Ecto neural progenitor cell (in vitro differentiated cells): Measurements from ENCODE around the gene CTRL.
A peak's percentile ranks its signal among the peaks of the same experiment; 100 is the strongest.
"Not testable (repeated sequence)": the region's sequence is repeated elsewhere in the genome, so short reads cannot be mapped to it uniquely, and the experiment has no call there.

ENCODE experiments used
- DNase-seq: peaks from one replicate; pipeline ENCODE4 v3.0.0-alpha.2; 2018; ENCODE audit warnings: low spot score

Gene CTRL

GRCh38 chr16:67923414-67924116, 8.1 kb downstream of the CTRL start:
- DNase-seq: no peak

- DNase-seq: no peak
Measured at GRCh38 chr16:67922740-67923139, 8.9 kb downstream of the CTRL start.

GRCh38 chr16:67922221-67922620, 9.4 kb downstream of the CTRL start:
- no peak for DNase-seq

GRCh38 chr16:67919622-67920221, 11.9 kb downstream of the CTRL start:
- DNase-seq: no peak

GRCh38 chr16:67917852-67918236, 13.8 kb downstream of the CTRL start:
- DNase-seq: no peak

- DNase-seq: no peak
Measured at GRCh38 chr16:67917140-67917851, 14.4 kb downstream of the CTRL start.

GRCh38 chr16:67915831-67916723, 15.6 kb downstream of the CTRL start:
- no peak for DNase-seq

GRCh38 chr16:67915496-67915769, 16.2 kb downstream of the CTRL start:
- DNase-seq: not testable (repeated sequence)

GRCh38 chr16:67914758-67915495, 16.7 kb downstream of the CTRL start:
- DNase-seq: no peak

GRCh38 chr16:67910158-67910557, 21.5 kb downstream of the CTRL start:
- DNase-seq: no peak

- DNase-seq: no peak
Measured at GRCh38 chr16:67909056-67909742, 22.5 kb downstream of the CTRL start.

GRCh38 chr16:67907397-67908180, 24.1 kb downstream of the CTRL start:
- no peak for DNase-seq

- DNase-seq: no peak
Measured at GRCh38 chr16:67902831-67903230, 28.8 kb downstream of the CTRL start.

GRCh38 chr16:67901734-67902133, 29.9 kb downstream of the CTRL start:
- DNase-seq: no peak

GRCh38 chr16:67897231-67897630, 34.4 kb downstream of the CTRL start:
- no peak for DNase-seq

- DNase-seq: no peak
Measured at GRCh38 chr16:67893743-67894399, 37.8 kb downstream of the CTRL start.

GRCh38 chr16:67892899-67893742, 38.5 kb downstream of the CTRL start, which contains the start of gene PSKH1:
PSKH1 (plus strand) TSS chr16:67893254; CDS start chr16:67908750, 15,496 bp downstream.
- DNase-seq: peak; percentile 97

GRCh38 chr16:67892375-67892774, 39.3 kb downstream of the CTRL start:
- DNase-seq: no peak

GRCh38 chr16:67888331-67888730, 43.3 kb downstream of the CTRL start:
- DNase-seq: no peak
